Measurements from ENCODE around the gene CD68.

DNA sequence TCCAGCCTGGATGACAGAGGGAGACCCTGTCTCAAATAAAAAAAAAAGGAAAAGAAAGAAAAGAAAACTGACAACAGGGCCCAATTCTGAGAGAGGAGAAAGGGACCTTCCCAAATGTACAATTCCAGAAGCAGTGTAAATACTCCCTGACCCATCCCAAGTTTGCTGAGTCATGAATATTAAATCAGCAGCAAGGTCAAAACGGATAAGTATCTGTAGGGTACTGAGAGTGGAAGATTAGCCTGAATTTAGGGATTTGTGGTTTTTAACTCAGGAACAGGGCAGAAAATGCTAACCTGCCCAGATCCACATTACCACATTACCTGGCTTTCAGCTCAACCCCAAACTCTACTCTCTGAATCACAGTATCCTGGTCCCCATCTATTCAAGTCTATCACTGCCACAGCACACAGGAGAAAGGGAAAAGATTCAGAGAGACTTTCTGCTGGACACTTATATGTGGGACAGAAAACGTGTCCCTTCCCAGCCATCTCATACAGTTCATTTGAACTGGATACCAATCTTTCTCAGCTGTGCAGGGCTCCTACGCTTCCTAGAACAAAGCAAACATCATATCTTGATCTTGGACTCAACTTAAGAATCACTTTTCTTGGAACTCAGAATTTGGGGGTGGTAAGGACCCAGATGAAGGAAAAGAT lies 32.3 kb downstream of the CD68 start:
- no peak for TF ChIP-seq CTCF (conservative IDR thresholded peaks at IDR 0.05; ENCODE audit: low read depth, low read length)
- TF ChIP-seq EZH2 (IDR thresholded peaks at IDR 0.05; ENCODE audit: low read length, unreplicated experiment), result no peak
- no peak for TF ChIP-seq EZH2phosphoT487 (IDR thresholded peaks at IDR 0.05; ENCODE audit: borderline replicate concordance, low read length)
